ENCODE results near the gene HNRNPH1. TPM values are rescaled to one million over a fixed set of nuclear protein-coding genes. Genes with fewer than 3 reads are reported as not detected.
"Not testable (repeated sequence)": the region's sequence is repeated elsewhere in the genome, so short reads cannot be mapped to it uniquely, and the experiment has no call there.

HNRNPH1 gene
- 1,000 to 10,000 TPM; 2,404 to 2,435 TPM for total RNA-seq
- 1,244 TPM for polyA plus RNA-seq (2013, experiment 1 of 2)
- polyA plus RNA-seq (2013, experiment 2 of 2) = 1,732 TPM
- total RNA-seq = 699 to 2,660 (median 1,315) reads per million in 172 experiments

GRCh38 chr5:179623003-179623905 is at the start of gene HNRNPH1:
HNRNPH1 (minus strand) TSS chr5:179623671; CDS start chr5:179623133, 538 bp downstream.
- H3K27ac ChIP-seq (ENCODE audit: low read depth in 1 of 2, low read length in 2 of 2) = peak within 1 kb of the TSS; percentile 95 to 99
- H3K27me3 ChIP-seq (ENCODE audit: control insufficient read depth in 1 of 2, insufficient read depth in 2 of 2, low read length in 2 of 2) = no peaks in the 10 kb centered on the region
- H3K36me3 Mint-ChIP-seq (ENCODE audit: low read depth) = peaks cover 60% of the 10 kb centered on the region
- peaks cover 55% of the 10 kb centered on the region for H3K4me1 Mint-ChIP-seq (ENCODE audit: low read depth)
- DNase-seq (peak; percentile 95 to 99 (median 99)), ATAC-seq (ENCODE audit: poor library complexity) (peak; percentile 74)
- no peaks in the 10 kb centered on the region for H3K9me3 ChIP-seq (ENCODE audit: control insufficient read depth in 1 of 2, insufficient read depth in 1 of 2, low read length in 2 of 2)
- peak within 1 kb of the TSS; percentile 99 for H3K4me3 Mint-ChIP-seq
- intact Hi-C loops (cut with DNase I, micrococcal nuclease) = loop anchor here (1.0 to 10.0 kb wide), 4 partner anchors 68 to 1622 kb away; partner anchors contain the start of genes CANX (in 1 of the 2), MAML1 (in 1 of the 2), RACK1 (in 1 of the 2) and RUFY1 (in 1 of the 2)
- peaks cover 38% of the 10 kb centered on the region for H3K4me1 ChIP-seq (ENCODE audit: insufficient read depth, low read length)
- ChIA-PET POLR2A (interaction anchor here (0.6 to 7.3 kb wide), 53 partner anchors 9 to 1638 kb away, joined by 3 to 226 read pairs (median 4); partner anchors contain the start of genes CANX, CLK4, HNRNPAB and LTC4S), CTCF (interaction anchor here (0.6 to 2.2 kb wide), 5 partner anchors 10 to 73 kb away, joined by 3 to 14 read pairs (median 4); no protein-coding TSS in a partner anchor)
- H3K27ac Mint-ChIP-seq = peak within 1 kb of the TSS; percentile 100
- TF ChIP-seq, protein P1, sequence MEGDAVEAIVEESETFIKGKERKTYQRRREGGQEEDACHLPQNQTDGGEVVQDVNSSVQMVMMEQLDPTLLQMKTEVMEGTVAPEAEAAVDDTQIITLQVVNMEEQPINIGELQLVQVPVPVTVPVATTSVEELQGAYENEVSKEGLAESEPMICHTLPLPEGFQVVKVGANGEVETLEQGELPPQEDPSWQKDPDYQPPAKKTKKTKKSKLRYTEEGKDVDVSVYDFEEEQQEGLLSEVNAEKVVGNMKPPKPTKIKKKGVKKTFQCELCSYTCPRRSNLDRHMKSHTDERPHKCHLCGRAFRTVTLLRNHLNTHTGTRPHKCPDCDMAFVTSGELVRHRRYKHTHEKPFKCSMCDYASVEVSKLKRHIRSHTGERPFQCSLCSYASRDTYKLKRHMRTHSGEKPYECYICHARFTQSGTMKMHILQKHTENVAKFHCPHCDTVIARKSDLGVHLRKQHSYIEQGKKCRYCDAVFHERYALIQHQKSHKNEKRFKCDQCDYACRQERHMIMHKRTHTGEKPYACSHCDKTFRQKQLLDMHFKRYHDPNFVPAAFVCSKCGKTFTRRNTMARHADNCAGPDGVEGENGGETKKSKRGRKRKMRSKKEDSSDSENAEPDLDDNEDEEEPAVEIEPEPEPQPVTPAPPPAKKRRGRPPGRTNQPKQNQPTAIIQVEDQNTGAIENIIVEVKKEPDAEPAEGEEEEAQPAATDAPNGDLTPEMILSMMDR (IDR thresholded peaks at IDR 0.05) = no peak
- H3K27me3 Mint-ChIP-seq = peaks cover 8% of the 10 kb centered on the region
- H3K36me3 ChIP-seq (ENCODE audit: insufficient read depth, low read length) = peaks cover 44% of the 10 kb centered on the region
- H3K4me3 ChIP-seq (ENCODE audit: low read length) = peak within 1 kb of the TSS; percentile 86
- H3K9me3 Mint-ChIP-seq = no peaks in the 10 kb centered on the region

DNA sequence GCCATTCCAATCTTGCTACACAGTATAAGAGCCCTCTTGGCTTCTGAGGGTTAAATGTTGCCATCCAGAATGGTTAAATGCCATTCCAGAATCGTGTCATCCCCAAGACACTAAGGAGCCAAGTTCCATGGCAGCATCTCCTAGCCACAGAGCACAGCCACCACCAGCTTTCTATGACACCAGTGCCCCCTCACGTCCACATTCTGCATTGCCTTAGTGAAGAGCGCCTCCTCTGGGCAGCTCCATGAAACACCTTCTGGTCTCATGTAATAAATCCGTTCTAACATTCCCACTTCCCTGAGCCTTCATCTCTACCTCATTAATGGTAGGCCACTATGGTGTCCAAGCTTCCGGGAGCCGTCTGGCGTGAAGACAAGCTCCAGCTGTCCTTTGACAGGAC is 44.9 kb upstream of the HNRNPH1 start:
- intact Hi-C loops (cut with DNase I, micrococcal nuclease) = no loop called here
- ATAC-seq (ENCODE audit: poor library complexity) (peak; percentile 81), DNase-seq (peak in 12 of 14 experiments; percentile 3 to 75 (median 30))
- CTCF ChIA-PET = interaction anchor here (0.6 to 1.1 kb wide), 3 partner anchors 8 to 30 kb away, joined by 3 to 4 read pairs (median 3); no protein-coding TSS in a partner anchor
- Histone ChIP-seq H3K9me3 (ENCODE audit: control insufficient read depth in 1 of 2, insufficient read depth in 1 of 2, low read length in 2 of 2) (no peaks in the 10 kb centered on the region), H3K27me3 (ENCODE audit: control insufficient read depth in 1 of 2, insufficient read depth in 2 of 2, low read length in 2 of 2) (no peaks in the 10 kb centered on the region), H3K4me1 (ENCODE audit: insufficient read depth, low read length) (no peaks in the 10 kb centered on the region), H3K36me3 (ENCODE audit: insufficient read depth, low read length) (no peaks in the 10 kb centered on the region), H3K27ac (ENCODE audit: low read depth in 1 of 2, low read length in 2 of 2) (no peak overlapping the region), H3K4me3 (ENCODE audit: low read length) (no peak overlapping the region)
- Mint-ChIP-seq H3K27me3 (no peaks in the 10 kb centered on the region), H3K9me3 (no peaks in the 10 kb centered on the region), H3K4me3 (no peak overlapping the region), H3K4me1 (ENCODE audit: low read depth) (no peaks in the 10 kb centered on the region), H3K36me3 (ENCODE audit: low read depth) (no peaks in the 10 kb centered on the region), H3K27ac (no peak overlapping the region)
- POLR2A ChIA-PET = interaction anchor here (1.1 kb wide), 1 partner anchor 10 kb away, joined by 5 read pairs; no protein-coding TSS in a partner anchor
- TF ChIP-seq, protein P1 (IDR thresholded peaks at IDR 0.05) = peak; percentile 43

GRCh38 chr5:179661647-179662046 is 38.2 kb upstream of the HNRNPH1 start:
- H3K4me3 ChIP-seq (ENCODE audit: low read length); CTCF ChIA-PET; H3K27ac ChIP-seq (ENCODE audit: low read depth in 1 of 2, low read length in 2 of 2); POLR2A ChIA-PET; H3K9me3 ChIP-seq (ENCODE audit: control insufficient read depth in 1 of 2, insufficient read depth in 1 of 2, low read length in 2 of 2); H3K27me3 ChIP-seq (ENCODE audit: control insufficient read depth in 1 of 2, insufficient read depth in 2 of 2, low read length in 2 of 2); H3K27ac Mint-ChIP-seq; H3K9me3 Mint-ChIP-seq; H3K4me1 Mint-ChIP-seq (ENCODE audit: low read depth); H3K36me3 Mint-ChIP-seq (ENCODE audit: low read depth); ATAC-seq (ENCODE audit: poor library complexity); H3K4me3 Mint-ChIP-seq; H3K36me3 ChIP-seq (ENCODE audit: insufficient read depth, low read length); DNase-seq; H3K4me1 ChIP-seq (ENCODE audit: insufficient read depth, low read length); H3K27me3 Mint-ChIP-seq: not testable (repeated sequence)
- intact Hi-C loops (cut with DNase I, micrococcal nuclease) = loop anchor here in 1 of 2 experiments (2.0 kb wide), 1 partner anchor 23 kb away; no protein-coding TSS in a partner anchor

DNA sequence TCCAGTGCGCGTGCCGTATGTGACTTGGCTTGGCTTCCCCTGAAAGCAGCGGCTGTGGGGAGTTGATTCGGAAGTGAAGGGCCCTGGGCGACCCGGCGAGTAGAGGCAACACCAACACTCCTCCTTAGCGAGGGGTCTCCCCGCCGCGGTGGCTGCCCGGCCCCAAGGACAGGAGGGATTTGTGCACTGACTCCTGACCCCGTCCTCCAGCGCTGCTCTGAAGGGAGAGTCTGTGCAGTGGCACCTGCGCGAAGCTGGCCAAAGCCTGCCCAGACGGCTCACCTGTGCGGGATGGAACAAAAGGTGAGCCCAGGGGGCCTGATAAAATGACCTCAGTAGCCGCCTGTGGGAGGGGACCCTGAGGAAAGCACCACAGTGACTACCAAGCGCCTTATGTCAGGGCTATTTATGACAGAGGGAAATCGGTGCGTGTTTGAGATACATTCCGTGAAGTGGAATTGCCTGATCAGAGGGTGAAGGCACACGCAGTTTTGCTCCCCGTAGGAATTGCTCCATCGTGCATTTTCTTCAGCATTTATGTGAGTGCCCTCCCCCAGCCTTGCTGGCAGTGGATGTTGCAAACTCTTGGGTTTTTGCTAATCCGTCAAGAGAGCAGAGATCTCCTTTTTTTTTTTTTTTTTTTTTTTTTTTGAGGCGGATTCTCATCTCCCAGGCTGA is 34.8 kb upstream of the HNRNPH1 start:
- H3K27ac ChIP-seq (ENCODE audit: low read depth in 1 of 2, low read length in 2 of 2); ATAC-seq (ENCODE audit: poor library complexity); H3K9me3 Mint-ChIP-seq; POLR2A ChIA-PET; H3K36me3 Mint-ChIP-seq (ENCODE audit: low read depth); H3K27me3 ChIP-seq (ENCODE audit: control insufficient read depth in 1 of 2, insufficient read depth in 2 of 2, low read length in 2 of 2); H3K9me3 ChIP-seq (ENCODE audit: control insufficient read depth in 1 of 2, insufficient read depth in 1 of 2, low read length in 2 of 2); H3K4me1 Mint-ChIP-seq (ENCODE audit: low read depth); H3K27ac Mint-ChIP-seq; H3K4me1 ChIP-seq (ENCODE audit: insufficient read depth, low read length); H3K27me3 Mint-ChIP-seq; H3K36me3 ChIP-seq (ENCODE audit: insufficient read depth, low read length): not testable (repeated sequence)
- intact Hi-C loops (cut with DNase I, micrococcal nuclease) = loop anchor here in 1 of 2 experiments (2.0 to 10.0 kb wide), 2 partner anchors 138 to 494 kb away; no protein-coding TSS in a partner anchor
- peak in 2 of 14 experiments; percentile 47 to 49 for DNase-seq
- CTCF ChIA-PET = interaction anchor here (0.6 kb wide), 1 partner anchor 116 kb away, joined by 3 read pairs; no protein-coding TSS in a partner anchor
- H3K4me3 ChIP-seq (ENCODE audit: low read length) = peak overlapping the region; percentile 45
- peak overlapping the region; percentile 69 for H3K4me3 Mint-ChIP-seq

All from CD4-positive, alpha-beta T cell (primary cell).